G401 (cell line): ENCODE results near the gene NUB1. TPM values are rescaled to one million over a fixed set of nuclear protein-coding genes. Genes with fewer than 3 reads are reported as not detected.
A peak's percentile ranks its signal among the peaks of the same experiment; 100 is the strongest.

ENCODE experiments used
- DNase-seq: peaks from one replicate; pipeline ENCODE4 v3.0.0-alpha.2; 2015; ENCODE audit warnings: low spot score
- in situ Hi-C: cut with HindIII; loops from 2 replicates; pipeline ENCODE4 v1.10.0; 2016; ENCODE audit warnings: low sequenced_read_pairs, mixed read lengths
- total RNA-seq: library from RNA; depleted of rRNA; stranded (reverse); fragments of >200 nt; shearing (Covaris generic); gene quantifications from 2 replicates; pipeline ENCODE4 v1.2.3, GENCODE V29; 2014

NUB1 gene
- total RNA-seq, 1 experiment from 2014 or later, result 41.8 TPM

DNA sequence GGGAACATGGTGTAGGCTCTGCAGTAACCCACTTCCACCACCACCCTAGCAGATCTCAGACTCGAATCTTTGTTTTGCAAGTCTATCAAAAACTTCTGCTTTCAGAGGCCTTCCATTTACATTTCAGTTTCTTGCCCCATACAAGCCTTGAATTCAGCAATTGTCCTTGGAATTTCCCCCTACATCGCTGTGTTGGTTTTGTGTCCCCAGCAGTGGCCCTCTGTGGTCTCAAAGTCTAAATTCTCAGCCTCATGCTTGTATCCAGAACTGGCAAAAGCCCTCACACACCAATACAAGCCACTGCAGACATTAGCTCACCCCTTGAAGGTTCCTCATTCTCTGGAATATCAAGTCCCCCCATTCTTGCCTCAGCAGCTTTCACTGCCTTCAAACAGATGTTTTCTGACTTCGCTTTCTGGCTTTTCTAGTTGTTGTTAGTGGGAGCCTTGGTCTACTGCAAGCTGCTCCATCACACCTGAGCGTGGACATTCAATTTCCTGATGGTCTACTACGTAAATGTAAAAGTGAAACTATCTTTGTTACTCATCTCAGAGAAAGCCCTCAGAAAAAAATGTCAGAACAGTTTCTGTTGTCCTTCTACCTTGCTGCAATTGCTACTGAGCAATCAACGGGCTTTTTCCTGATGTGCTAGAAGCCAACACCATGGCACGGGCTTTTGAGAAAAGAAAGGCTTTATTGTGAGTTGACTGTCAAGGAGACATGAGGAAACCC lies 1.8 kb upstream of the NUB1 start:
- DNase-seq, result peak; percentile 23

DNA sequence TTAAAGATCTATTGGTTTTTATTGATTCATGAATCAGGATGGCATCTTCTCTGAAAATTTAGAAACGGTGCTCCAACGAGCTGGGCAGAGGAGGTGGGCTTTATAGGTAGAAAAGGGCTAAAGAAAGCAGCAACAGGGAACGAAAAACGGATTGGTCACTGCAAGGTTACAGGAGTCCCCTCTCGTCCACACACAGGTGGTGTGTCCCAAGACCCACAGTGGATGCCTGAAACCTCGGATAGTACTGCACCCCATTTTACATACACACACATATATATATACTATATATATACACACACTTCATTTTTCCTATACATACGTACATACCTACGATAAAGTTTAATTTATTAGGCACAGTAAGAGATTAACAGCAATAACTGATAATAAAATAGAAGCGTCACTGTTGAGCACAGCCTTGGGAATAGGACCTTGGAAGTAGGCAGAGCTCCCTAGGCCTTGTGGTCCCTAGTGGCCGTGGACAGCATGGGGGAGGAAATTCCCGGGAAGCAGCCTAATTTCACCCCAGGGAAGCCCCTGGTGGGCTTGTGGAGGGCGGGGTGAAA lies 737 bp upstream of the NUB1 start:
- DNase-seq, result peak; percentile 11
- in situ Hi-C loops, result no loop called here

More for the DNA sequence above, 1.8 kb upstream of the NUB1 start:
- in situ Hi-C loops, result no loop called here

DNA sequence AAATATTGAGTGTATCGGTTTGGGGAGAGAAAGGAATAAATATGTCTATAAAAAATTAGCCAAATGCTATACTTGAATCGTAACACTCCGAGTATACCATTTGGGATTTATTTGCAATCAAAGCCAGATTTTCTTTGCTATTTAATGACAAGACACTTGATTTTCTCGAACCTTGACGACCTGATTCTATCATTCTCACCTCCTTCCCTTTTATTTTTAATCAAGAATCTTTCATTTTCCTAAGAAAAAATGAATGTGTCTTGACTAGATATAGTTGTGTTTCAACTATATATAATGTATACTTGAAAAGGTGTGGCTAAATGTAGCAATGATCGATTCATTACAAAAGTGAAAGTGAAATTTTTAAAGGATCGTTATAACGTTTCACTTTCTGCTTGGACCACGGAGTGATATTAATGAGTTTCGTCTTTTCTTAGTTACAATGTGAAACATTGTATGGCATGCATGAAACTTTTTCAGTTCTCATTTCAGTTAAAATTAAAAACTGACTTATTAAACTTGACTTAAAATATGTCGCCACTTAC lies 562 bp downstream of the NUB1 start:
- no peak for DNase-seq
- in situ Hi-C loops, result no loop called here

DNA sequence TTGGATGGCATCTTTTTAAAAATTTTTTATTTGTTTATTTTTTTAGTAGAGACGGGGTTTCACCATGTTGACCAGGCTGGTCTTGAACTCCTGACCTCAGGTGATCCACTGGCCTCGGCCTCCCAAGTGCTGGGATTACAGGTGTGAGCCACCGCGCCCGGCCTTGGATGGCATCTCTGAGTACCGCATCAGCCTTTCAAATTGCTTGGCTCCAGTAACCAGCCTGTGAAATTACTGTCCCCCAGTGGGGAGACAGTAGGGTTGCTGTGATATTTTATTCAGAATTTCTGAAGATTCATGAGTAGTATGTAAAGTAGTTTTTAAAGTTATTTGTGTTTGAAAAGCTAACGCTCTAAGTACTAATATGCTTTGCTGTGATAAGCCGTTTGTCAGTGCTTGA lies 1.2 kb downstream of the NUB1 start:
- in situ Hi-C loops, result no loop called here

DNA sequence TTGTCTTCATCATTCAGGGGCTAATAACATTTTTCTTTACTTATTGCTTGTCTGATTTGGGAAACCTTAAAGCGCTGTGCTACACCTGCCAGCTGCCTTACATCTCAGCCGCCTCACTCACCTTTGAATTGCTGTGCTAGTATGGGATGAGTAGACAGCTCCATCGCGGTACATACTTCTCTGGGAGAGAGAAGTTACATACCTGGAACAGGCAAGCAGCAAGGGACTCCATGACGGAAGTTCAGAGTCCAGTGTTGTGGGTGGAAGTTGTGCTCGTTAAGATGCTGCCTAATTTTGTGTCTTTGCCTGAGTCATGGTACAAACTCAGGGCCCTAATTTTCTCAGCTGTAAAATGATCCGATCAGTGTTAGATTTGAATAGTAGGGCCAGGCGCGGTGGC lies 1.9 kb downstream of the NUB1 start:
- in situ Hi-C loops, result no loop called here
- no peak for DNase-seq

More for the DNA sequence above, 1.2 kb downstream of the NUB1 start:
- no peak for DNase-seq

DNA sequence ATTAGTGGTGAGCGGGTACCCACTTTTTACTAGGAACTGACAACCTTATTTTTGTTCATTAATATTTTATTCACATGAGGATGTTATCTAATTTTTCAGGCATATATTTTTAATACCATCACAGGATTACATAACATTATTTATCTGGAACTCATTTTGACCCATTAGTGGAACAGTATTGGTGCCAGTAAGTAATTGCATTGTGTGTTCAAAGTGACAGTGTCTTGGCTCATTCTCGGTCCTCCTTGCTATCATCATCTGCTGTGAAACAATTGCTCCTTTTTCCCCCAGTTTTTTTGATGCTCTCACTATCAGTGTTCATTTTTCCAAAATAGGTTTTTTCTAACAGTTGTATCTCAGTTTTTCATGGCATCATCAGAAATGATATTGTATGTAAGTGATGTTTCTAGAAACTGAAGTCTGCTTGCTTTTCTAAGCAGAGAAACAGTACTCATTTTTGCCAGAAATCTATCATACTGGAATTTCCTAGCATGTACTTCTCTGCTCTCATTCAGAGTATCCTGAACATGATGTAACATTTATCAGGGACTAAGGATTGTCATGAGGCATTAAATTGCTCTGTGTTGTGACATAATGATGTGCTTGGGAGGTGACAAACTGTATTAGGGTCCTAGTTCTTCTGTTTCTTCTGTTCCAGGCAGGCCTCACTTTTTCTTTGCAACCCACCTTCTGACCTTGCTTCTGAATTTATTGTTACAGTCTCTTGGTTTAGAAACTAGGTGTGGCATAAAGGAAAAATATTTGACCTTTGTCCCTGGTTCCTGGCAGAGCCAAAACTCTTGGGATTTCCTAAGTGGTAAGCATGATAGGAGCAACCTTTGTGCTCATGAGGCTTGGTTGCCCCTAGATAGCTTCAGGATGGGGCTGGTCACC lies 4.2 kb downstream of the NUB1 start:
- in situ Hi-C loops, result no loop called here
- no peak for DNase-seq

DNA sequence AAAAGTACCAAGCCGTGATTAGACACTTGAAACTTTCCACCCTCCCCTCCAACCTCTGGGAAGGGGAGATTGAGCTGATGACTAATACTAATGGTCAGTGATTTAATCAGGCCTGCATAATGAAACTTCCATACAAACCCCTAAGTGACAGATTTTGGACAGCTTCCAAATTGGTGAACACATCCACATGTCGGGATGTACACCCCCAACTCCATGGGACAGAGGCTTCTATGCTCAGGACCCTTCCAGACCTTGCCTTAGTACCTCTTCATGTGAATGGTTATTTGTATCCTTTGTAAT lies 4.8 kb downstream of the NUB1 start:
- in situ Hi-C loops, result no loop called here
- no peak for DNase-seq

DNA sequence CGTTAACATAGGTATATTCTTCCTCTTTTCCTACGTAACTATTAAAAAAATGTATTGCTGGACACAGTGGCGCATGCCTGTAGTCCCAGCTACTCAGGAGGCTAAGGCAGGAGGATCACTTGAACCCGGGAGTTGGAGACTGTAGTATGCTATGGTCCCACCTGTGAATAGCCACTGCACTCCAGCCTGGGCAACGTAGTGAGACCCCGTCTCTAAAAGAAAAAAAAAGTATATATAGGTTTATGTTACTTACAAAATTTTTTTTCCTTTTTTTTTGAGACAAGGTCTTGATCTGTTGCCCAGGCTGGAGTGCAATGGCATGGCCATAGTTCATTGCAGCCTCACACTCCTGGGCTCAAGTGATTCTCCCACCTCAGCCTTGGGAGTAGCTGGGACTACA lies 5.6 kb downstream of the NUB1 start:
- in situ Hi-C loops, result no loop called here
- DNase-seq, result no peak

DNA sequence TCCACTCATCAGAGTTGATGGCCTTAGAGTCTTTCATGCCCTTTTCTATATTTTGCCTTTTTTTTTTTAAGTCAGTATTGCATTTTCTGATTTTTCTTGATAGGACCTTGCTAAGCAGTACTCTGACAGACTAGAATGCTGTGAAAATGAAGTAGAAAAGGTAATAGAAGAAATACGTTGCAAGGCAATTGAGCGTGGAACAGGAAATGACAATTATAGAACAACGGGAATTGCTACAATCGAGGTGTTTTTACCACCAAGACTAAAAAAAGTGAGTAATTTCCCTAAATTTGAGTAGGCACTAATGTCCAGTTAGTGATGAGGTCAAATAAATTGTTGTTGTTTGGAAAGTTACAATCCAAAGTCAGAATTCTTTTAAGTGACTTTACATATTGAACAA lies 7.4 kb downstream of the NUB1 start:
- DNase-seq, result no peak
- in situ Hi-C loops, result no loop called here

DNA sequence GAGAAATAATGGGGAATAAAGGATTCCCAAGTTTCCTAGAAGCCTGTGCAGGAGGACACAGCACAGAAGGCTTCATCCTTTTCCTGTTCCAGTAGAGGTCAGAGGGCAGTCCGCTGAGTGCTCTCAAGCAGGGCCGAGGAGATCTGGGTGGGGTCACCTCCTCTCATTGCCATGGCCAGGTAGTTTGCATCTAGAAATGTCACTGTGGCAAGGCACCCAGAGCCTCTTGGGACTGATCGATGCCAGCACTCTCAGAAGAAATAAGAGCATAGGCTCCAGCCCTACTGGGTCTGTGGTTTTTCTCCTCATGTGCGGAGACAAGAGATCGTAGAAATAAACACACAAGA lies 7.9 kb downstream of the NUB1 start:
- DNase-seq, result no peak
- in situ Hi-C loops, result no loop called here

DNA sequence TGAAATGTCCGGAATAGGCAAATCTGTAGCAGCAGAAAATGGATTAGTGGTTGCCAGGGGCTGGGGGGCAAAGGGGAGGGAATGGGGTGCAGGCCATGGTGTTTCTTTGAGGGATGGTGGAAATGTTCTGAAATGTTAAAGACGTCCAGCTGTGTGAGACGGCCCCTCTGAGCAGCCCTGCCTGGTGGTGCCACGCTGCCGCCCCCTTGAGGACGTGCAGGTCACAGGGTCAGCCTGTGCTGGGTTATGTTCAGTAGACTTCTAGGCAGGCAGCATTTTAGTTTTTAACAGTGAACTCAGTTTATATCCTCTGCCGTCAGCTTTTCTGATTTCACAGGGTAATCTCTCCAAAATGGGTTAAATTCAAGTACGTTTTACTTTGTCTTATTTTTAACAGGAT lies 9.4 kb downstream of the NUB1 start:
- no peak for DNase-seq
- in situ Hi-C loops, result no loop called here

DNA sequence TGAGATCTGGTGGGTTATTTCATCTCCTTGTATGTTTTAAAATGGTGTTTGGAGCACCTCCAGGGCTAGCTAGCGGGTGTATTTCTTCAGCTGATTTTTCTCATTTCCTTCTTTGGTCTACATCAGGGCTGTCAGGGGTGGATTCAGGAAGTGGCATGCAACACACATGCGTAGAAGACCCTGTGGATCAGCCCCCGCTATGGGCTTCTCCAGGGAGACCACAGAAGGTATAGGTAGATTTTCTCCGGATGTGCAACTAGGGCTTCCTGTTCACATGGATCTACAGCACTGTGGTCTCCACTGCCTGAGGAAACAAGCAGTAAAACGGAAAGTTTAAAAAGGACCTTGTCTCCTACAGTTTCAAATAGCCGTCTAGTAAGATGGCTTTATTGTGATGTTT lies 10.4 kb downstream of the NUB1 start:
- in situ Hi-C loops, result no loop called here
- DNase-seq, result no peak

DNA sequence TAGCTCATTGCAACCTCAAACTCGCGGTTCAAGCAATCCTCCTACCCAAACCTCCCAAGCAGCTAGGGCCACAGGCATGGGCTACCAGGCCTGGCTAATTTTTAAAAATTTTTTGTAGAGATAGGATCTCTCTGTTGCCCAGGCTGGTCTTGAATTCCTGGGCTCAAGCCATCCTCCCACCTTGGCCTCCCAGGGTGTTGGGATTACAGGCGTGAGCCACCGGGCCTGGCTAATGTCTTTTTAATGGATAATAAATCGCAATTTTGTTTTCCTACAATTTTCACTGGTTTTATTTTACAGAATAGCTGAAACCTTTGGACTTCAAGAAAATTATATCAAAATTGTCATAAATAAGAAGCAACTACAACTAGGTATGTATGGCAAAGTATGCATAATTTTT lies 10.9 kb downstream of the NUB1 start:
- DNase-seq, result no peak
- in situ Hi-C loops, result no loop called here

DNA sequence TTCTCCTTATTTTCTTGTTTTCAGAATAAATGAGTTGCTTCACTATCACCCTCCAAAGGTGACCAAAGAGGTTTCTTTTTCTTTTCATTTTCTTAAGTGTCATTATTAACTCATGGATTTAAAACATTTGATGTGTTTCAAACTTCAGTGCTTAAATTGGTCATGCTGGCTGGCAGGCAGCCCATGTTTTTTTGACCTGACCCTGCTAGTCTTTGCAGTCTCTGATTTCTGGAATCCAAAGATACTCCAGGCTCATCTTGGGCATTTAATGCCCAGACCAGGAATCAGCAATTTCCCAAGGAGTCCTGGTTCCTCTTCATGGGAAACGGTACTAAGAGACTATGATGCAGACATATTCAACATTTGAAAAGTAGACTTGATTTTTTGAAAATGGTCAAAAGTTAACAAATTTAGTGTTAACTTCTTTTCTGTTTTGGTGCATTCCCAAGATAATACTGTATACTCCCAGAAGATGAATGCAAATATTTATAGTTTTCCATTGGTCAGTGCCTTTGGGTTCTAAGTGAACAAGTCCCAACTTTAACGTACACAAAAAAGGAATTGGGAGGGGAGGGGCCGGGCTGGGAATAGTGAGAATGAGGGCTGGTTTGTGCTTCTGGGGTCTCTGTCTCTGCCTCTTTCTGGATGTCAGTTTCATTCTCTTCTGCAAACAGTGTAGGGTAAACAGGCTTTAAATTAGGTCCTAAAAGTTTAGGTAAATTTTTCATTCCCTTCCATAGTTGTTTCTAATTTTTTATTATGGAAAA lies 19.8 kb downstream of the NUB1 start:
- in situ Hi-C loops, result loop anchor here (5.0 kb wide), 1 partner anchor 54 kb away; no protein-coding TSS in a partner anchor

DNA sequence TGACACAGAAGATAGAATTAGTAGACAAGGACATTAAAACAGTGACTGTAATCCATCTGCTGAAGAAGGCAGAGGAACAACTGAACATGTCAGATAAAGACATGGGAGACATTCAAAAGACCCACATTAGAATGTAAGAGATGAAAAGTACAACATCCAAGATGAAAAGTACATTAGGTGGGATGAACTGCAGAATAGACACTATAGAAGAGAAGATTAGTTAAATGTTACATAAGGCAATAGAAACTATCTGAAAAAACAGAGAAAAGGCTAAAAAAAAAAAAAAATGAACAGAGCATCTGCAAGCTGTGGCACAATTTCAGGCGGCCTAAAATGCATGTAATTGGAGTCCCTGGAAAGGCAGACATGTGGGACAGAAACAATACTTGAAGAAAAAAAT lies 21.6 kb downstream of the NUB1 start:
- DNase-seq, result no peak
- in situ Hi-C loops, result loop anchor here (5.0 kb wide), 1 partner anchor 56 kb away; no protein-coding TSS in a partner anchor

More for the DNA sequence above, 19.8 kb downstream of the NUB1 start:
- DNase-seq, result no peak

DNA sequence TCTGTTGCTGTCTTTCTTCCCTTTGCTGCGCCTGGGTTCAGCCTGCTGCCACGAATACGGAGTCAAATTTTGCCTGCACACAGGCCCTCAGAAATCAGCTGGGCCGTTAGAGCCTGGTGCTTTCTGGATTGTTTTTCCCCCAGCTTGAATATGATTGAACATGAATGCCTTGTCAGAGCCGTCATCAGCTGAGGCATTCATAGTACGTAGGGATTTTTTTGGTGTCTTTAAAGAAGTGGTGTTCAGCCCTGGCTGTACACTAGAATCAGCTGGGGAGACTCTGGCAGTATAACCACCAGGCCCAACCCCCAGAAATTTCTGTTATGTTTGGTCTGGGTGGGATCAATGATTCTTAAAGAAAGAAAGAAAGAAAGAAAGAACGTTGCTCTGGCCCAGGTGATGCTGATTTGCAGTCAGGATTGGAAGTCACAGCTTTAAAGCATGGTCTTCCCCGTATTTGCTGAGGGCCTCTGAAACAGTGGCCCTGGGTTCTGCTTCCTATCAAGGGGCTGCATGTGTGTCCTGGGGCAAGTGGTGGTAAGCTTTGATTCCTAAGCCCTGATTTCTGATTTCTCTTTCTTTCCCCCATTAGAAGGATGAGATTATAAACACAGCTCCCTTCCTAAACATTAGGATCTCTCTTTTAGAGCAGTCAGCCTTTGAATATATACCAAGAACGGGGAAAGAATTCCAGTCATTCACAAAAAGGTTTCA lies 24.7 kb downstream of the NUB1 start:
- in situ Hi-C loops, result no loop called here

DNA sequence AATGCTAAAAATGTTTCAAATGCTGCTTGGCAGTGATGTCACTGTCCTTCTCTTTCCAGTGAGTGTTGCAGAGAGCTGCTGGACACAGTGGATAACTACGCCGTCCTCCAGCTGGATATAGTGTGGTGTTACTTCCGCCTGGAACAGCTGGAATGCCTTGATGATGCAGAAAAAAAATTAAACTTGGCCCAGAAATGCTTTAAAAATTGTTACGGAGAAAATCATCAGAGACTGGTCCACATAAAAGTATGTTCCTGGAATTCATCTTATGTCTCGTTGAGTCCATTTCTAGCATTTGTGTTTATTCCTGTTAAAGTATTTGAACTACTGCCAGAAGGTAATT lies 25.2 kb downstream of the NUB1 start:
- in situ Hi-C loops, result no loop called here
- DNase-seq, result no peak

More for the DNA sequence above, 24.7 kb downstream of the NUB1 start:
- DNase-seq, result no peak

DNA sequence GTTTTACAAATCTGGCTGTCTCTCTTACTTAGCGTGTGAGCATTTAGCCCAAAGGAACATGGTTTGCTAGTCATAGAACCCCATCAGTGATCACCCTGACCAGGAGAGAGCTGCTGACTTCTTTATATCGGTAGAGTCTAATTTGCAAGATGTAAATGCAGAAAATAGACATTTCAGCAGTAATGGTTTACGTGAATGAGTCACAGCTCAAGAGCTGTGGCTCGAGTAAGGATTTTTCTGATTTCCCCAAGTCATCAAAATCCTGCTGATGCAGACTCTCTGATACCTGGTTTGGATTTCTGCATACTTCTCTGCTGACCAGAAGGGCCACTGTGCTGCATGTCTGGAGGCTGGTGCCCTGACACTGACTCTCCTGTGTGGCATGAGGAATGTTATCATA lies 25.7 kb downstream of the NUB1 start:
- in situ Hi-C loops, result no loop called here
- DNase-seq, result no peak

DNA sequence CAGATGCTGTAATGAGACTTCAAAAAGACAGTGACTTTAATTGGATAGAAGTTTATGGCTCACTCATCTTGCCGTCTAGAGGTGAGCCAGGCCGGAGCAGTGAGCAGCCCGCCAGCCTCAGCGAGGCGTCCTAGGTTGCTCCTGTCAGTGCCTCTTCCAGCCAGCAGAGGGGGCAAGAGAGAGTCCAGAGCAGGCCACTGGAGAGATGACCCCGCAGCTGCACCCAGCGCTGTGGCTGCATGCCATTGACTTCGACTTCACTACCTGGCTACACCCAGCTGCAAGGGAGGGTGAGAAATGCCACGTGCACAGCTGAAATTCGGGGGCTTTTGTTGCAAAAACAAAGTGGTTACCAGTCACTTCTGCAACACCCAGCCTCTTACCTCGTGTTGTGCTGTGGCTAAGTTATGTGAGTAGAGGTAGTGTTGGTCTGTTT lies 26.5 kb downstream of the NUB1 start:
- in situ Hi-C loops, result no loop called here

More for the DNA sequence above, 26.5 kb downstream of the NUB1 start:
- DNase-seq, result peak; percentile 73
